Measurements from ENCODE around the gene ADGRG1. TPM values are rescaled to one million over a fixed set of nuclear protein-coding genes. Genes with fewer than 3 reads are reported as not detected.

Gene ADGRG1
- total RNA-seq, 1 donor from 2014 or later: 41.1 TPM

DNA sequence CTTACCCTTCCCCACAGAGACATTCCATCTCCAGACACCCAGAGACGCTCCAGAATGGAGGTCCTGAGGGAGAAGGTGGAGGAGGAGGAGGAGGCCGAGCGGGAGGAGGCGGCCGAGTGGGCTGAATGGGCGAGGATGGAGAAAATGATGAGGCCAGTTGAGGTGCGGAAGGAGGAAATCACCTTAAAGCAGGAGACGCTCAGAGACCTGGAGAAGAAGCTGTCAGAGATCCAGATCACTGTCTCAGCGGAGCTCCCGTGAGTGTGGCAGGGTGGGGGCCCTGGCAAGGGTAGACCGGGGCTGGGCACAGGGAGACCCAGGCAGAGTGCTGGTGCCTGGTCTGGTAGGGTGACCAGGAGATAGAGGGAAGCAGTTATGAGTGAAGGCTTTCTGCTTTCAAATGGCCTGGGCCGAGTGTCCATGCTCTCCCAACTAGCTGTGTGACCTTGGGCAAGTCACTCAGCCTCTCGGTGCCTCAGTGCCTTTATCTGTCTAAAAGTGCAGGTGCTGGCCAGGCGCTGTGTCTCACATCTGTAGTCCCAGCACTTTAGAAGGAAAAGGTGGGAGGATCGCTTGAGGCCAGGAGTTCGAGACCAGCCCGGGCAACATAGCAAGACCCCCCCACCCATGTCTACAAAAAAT lies 69.6 kb downstream of the ADGRG1 start:
- TF ChIP-seq CTCF (conservative IDR thresholded peaks at IDR 0.05): no peak
- Mint-ChIP-seq H3K4me1 (ENCODE audit: unreplicated experiment) (peaks cover 21% of the 10 kb centered on the region), H3K36me3 (no peaks in the 10 kb centered on the region), H3K4me3 (no peak overlapping the region), H3K9me3 (no peaks in the 10 kb centered on the region), H3K27ac (no peak overlapping the region), H3K27me3 (no peaks in the 10 kb centered on the region)
- DNase-seq (ENCODE audit: extremely low spot score, unreplicated experiment): no peak

GRCh38 chr16:57698812-57699405 lies 70.5 kb downstream of the ADGRG1 start:
- no peaks in the 10 kb centered on the region for H3K36me3 Mint-ChIP-seq
- no peak for DNase-seq (ENCODE audit: extremely low spot score, unreplicated experiment)
- no peak for TF ChIP-seq CTCF (conservative IDR thresholded peaks at IDR 0.05)
- no peak overlapping the region for H3K4me3 Mint-ChIP-seq
- H3K27me3 Mint-ChIP-seq: no peaks in the 10 kb centered on the region
- peaks cover 25% of the 10 kb centered on the region for H3K4me1 Mint-ChIP-seq (ENCODE audit: unreplicated experiment)
- H3K27ac Mint-ChIP-seq: no peak overlapping the region
- H3K9me3 Mint-ChIP-seq: no peaks in the 10 kb centered on the region

DNA sequence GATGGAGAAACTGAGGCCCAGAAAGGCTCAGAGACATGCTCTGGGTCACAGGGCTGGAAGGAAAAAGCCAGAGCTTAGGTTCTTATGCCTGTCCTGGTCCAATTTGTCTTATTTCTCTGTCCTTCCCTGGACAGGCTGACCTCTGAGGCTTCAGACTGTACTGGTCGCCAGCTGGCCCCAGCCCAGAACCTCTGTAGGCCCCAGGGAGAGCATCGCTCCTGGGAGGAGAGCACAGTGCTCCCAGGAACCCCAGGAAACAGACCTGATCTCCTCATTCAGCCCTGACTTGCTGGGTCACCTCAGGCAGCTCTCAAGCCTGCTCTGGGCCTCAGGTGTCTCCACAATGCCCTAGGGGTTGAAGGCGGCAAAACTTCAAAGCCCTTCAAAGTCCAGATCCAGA lies 71.1 kb downstream of the ADGRG1 start:
- DNase-seq (ENCODE audit: extremely low spot score, unreplicated experiment): no peak
- H3K4me3 Mint-ChIP-seq: no peak overlapping the region
- no peak overlapping the region for H3K27ac Mint-ChIP-seq
- TF ChIP-seq CTCF (conservative IDR thresholded peaks at IDR 0.05): no peak
- H3K27me3 Mint-ChIP-seq: no peaks in the 10 kb centered on the region
- no peaks in the 10 kb centered on the region for H3K9me3 Mint-ChIP-seq
- no peaks in the 10 kb centered on the region for H3K36me3 Mint-ChIP-seq
- peaks cover 26% of the 10 kb centered on the region for H3K4me1 Mint-ChIP-seq (ENCODE audit: unreplicated experiment)

DNA sequence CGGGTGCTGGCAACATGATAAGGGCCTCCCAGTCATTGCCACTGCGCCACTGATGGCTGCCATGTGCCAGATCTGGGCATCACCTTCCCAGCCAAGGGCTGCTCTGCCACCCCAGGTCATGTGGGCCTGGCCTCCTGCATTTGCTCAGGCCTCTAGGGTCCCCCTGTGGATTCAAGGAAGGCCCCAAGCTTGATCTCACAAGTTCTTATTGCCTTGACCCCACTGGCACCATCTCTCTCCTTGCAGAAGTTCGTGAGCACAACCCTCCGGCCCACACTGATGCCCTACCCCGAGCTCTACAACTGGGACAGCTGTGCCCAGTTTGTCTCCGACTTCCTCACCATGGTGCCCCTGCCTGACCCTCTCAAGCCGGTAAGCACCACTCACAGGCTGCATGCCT lies 71.5 kb downstream of the ADGRG1 start:
- Mint-ChIP-seq H3K36me3 (no peaks in the 10 kb centered on the region), H3K4me3 (no peak overlapping the region), H3K4me1 (ENCODE audit: unreplicated experiment) (peaks cover 24% of the 10 kb centered on the region), H3K9me3 (no peaks in the 10 kb centered on the region), H3K27ac (no peak overlapping the region), H3K27me3 (no peaks in the 10 kb centered on the region)
- no peak for DNase-seq (ENCODE audit: extremely low spot score, unreplicated experiment)
- no peak for TF ChIP-seq CTCF (conservative IDR thresholded peaks at IDR 0.05)

GRCh38 chr16:57700781-57701551 lies 72.5 kb downstream of the ADGRG1 start:
- H3K27me3 Mint-ChIP-seq: no peaks in the 10 kb centered on the region
- H3K9me3 Mint-ChIP-seq: no peaks in the 10 kb centered on the region
- no peaks in the 10 kb centered on the region for H3K36me3 Mint-ChIP-seq
- H3K4me3 Mint-ChIP-seq: peak overlapping the region; percentile 55
- peak overlapping the region; percentile 89 for H3K27ac Mint-ChIP-seq
- DNase-seq (ENCODE audit: extremely low spot score, unreplicated experiment): no peak
- no peak for TF ChIP-seq CTCF (conservative IDR thresholded peaks at IDR 0.05)
- peaks cover 24% of the 10 kb centered on the region for H3K4me1 Mint-ChIP-seq (ENCODE audit: unreplicated experiment)
